ENCODE measurements around the gene TNP2. TPM values are rescaled to one million over a fixed set of nuclear protein-coding genes. Genes with fewer than 3 reads are reported as not detected.

The TNP2 gene
- total RNA-seq, 1 experiment from 2014 or later, result not detected

GRCh38 chr16:11308493-11309283, 39.6 kb upstream of the TNP2 start:
- no TSS peak for BruUV-seq (replicated peaks)
- ChIA-PET POLR2A (no interaction called here), CTCF (interaction anchor here (0.7 kb wide), 1 partner anchor 351 kb away, joined by 3 read pairs; no protein-coding TSS in a partner anchor)
- intact Hi-C loops (cut with micrococcal nuclease; ENCODE audit: unreplicated experiment), result no loop called here
- ATAC-seq, result peak; percentile 32; the same call in 1 of the 2 replicates
- Histone ChIP-seq H3K9me3 (ENCODE audit: control insufficient read depth, insufficient read depth, low read depth, low read length) (no peaks in the 10 kb centered on the region), H3K36me3 (ENCODE audit: control insufficient read depth, insufficient read depth, low read length) (no peaks in the 10 kb centered on the region), H3K4me1 (ENCODE audit: control insufficient read depth, insufficient read depth, low read length) (peaks cover 21% of the 10 kb centered on the region), H3K27me3 (ENCODE audit: control insufficient read depth, insufficient read depth, low read length) (no peaks in the 10 kb centered on the region), H3K4me3 (ENCODE audit: low read depth in 2 of 2, low read length in 2 of 2) (no peak overlapping the region), H3K27ac (ENCODE audit: low read length) (no peak overlapping the region)
- DNase-seq (ENCODE audit: low read depth, low spot score), result no peak
- TF ChIP-seq SIN3A (IDR thresholded peaks at IDR 0.05; ENCODE audit: borderline replicate concordance, insufficient read depth, low read depth, low read length) (no peak), TCF7L2 (IDR thresholded peaks at IDR 0.05; ENCODE audit: low read depth, low read length) (no peak), POLR2AphosphoS5 (IDR thresholded peaks at IDR 0.05; ENCODE audit: low read depth, low read length) (no peak)
- TF ChIP-seq, protein P1, sequence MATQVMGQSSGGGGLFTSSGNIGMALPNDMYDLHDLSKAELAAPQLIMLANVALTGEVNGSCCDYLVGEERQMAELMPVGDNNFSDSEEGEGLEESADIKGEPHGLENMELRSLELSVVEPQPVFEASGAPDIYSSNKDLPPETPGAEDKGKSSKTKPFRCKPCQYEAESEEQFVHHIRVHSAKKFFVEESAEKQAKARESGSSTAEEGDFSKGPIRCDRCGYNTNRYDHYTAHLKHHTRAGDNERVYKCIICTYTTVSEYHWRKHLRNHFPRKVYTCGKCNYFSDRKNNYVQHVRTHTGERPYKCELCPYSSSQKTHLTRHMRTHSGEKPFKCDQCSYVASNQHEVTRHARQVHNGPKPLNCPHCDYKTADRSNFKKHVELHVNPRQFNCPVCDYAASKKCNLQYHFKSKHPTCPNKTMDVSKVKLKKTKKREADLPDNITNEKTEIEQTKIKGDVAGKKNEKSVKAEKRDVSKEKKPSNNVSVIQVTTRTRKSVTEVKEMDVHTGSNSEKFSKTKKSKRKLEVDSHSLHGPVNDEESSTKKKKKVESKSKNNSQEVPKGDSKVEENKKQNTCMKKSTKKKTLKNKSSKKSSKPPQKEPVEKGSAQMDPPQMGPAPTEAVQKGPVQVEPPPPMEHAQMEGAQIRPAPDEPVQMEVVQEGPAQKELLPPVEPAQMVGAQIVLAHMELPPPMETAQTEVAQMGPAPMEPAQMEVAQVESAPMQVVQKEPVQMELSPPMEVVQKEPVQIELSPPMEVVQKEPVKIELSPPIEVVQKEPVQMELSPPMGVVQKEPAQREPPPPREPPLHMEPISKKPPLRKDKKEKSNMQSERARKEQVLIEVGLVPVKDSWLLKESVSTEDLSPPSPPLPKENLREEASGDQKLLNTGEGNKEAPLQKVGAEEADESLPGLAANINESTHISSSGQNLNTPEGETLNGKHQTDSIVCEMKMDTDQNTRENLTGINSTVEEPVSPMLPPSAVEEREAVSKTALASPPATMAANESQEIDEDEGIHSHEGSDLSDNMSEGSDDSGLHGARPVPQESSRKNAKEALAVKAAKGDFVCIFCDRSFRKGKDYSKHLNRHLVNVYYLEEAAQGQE (IDR thresholded peaks at IDR 0.05; ENCODE audit: insufficient read depth in 1 of 2, low read depth in 2 of 2, low read length in 1 of 2), result no peak
- TF ChIP-seq, protein P2, sequence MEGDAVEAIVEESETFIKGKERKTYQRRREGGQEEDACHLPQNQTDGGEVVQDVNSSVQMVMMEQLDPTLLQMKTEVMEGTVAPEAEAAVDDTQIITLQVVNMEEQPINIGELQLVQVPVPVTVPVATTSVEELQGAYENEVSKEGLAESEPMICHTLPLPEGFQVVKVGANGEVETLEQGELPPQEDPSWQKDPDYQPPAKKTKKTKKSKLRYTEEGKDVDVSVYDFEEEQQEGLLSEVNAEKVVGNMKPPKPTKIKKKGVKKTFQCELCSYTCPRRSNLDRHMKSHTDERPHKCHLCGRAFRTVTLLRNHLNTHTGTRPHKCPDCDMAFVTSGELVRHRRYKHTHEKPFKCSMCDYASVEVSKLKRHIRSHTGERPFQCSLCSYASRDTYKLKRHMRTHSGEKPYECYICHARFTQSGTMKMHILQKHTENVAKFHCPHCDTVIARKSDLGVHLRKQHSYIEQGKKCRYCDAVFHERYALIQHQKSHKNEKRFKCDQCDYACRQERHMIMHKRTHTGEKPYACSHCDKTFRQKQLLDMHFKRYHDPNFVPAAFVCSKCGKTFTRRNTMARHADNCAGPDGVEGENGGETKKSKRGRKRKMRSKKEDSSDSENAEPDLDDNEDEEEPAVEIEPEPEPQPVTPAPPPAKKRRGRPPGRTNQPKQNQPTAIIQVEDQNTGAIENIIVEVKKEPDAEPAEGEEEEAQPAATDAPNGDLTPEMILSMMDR (IDR thresholded peaks at IDR 0.05), result no peak
- in situ Hi-C loops (cut with HindIII; ENCODE audit: low pct_unique_long_range_greater_than_20kb, low sequenced_read_pairs), result no loop called here

GRCh38 chr16:11307639-11308492, 38.7 kb upstream of the TNP2 start:
- in situ Hi-C loops (cut with HindIII; ENCODE audit: low pct_unique_long_range_greater_than_20kb, low sequenced_read_pairs), result no loop called here
- Histone ChIP-seq H3K36me3 (ENCODE audit: control insufficient read depth, insufficient read depth, low read length) (no peaks in the 10 kb centered on the region), H3K4me3 (ENCODE audit: low read depth in 2 of 2, low read length in 2 of 2) (no peak overlapping the region), H3K27me3 (ENCODE audit: control insufficient read depth, insufficient read depth, low read length) (no peaks in the 10 kb centered on the region), H3K9me3 (ENCODE audit: control insufficient read depth, insufficient read depth, low read depth, low read length) (no peaks in the 10 kb centered on the region), H3K4me1 (ENCODE audit: control insufficient read depth, insufficient read depth, low read length) (peaks cover 14% of the 10 kb centered on the region), H3K27ac (ENCODE audit: low read length) (no peak overlapping the region)
- CTCF ChIA-PET, result interaction anchor here (0.7 kb wide), 1 partner anchor 350 kb away, joined by 3 read pairs; no protein-coding TSS in a partner anchor
- TF ChIP-seq, protein P1 (IDR thresholded peaks at IDR 0.05; ENCODE audit: insufficient read depth in 1 of 2, low read depth in 2 of 2, low read length in 1 of 2), result no peak
- TF ChIP-seq TCF7L2 (IDR thresholded peaks at IDR 0.05; ENCODE audit: low read depth, low read length), result no peak
- TF ChIP-seq, protein P2 (IDR thresholded peaks at IDR 0.05), result no peak
- ATAC-seq (no peak), DNase-seq (ENCODE audit: low read depth, low spot score) (no peak)
- POLR2A ChIA-PET, result no interaction called here
- intact Hi-C loops (cut with micrococcal nuclease; ENCODE audit: unreplicated experiment), result no loop called here
- no TSS peak for BruUV-seq (replicated peaks)

Measured in Panc1 (cell line).